T-helper 1 cell treated with Interleukin-12 subunit alpha and Interleukin-12 subunit beta and Interleukin-4 antibody, amounts not matched to agents 30 μg/mL and 1 μg/mL, for 36 hours (primary cell): ENCODE results near the gene RAB3GAP1.

ENCODE experiments used
- H3K27ac Mint-ChIP-seq: one replicate; pipeline ENCODE4 v1.8.0; 2021; ENCODE audit warnings: mild to moderate bottlenecking, mixed read lengths
- H3K27me3 Mint-ChIP-seq: one replicate; pipeline ENCODE4 v1.8.0; 2021; ENCODE audit warnings: low read depth, mixed read lengths
- H3K36me3 Mint-ChIP-seq: one replicate; pipeline ENCODE4 v1.8.0; 2021; ENCODE audit warnings: low read depth, mixed read lengths
- H3K4me1 Mint-ChIP-seq: one replicate; pipeline ENCODE4 v1.8.0; 2021; ENCODE audit warnings: low read depth, mixed read lengths
- H3K4me3 Mint-ChIP-seq: one replicate; pipeline ENCODE4 v1.8.0; 2021; ENCODE audit warnings: mild to moderate bottlenecking, moderate library complexity, mixed read lengths
- H3K9me3 Mint-ChIP-seq: one replicate; pipeline ENCODE4 v1.8.0; 2021; ENCODE audit warnings: mixed read lengths

Gene RAB3GAP1

GRCh38 chr2:135154962-135155361 is 102.9 kb downstream of the RAB3GAP1 start:
- no peaks in the 10 kb centered on the region for H3K27me3 Mint-ChIP-seq
- no peak overlapping the region for H3K27ac Mint-ChIP-seq
- H3K4me3 Mint-ChIP-seq, result no peak overlapping the region
- H3K4me1 Mint-ChIP-seq, result peaks cover 18% of the 10 kb centered on the region
- H3K36me3 Mint-ChIP-seq, result peaks cover 68% of the 10 kb centered on the region
- no peaks in the 10 kb centered on the region for H3K9me3 Mint-ChIP-seq

GRCh38 chr2:135157856-135158255 is 105.8 kb downstream of the RAB3GAP1 start:
- no peaks in the 10 kb centered on the region for H3K9me3 Mint-ChIP-seq
- no peak overlapping the region for H3K27ac Mint-ChIP-seq
- peaks cover 16% of the 10 kb centered on the region for H3K4me1 Mint-ChIP-seq
- H3K27me3 Mint-ChIP-seq, result no peaks in the 10 kb centered on the region
- H3K36me3 Mint-ChIP-seq, result peaks cover 55% of the 10 kb centered on the region
- H3K4me3 Mint-ChIP-seq, result no peak overlapping the region

GRCh38 chr2:135159191-135159590 is 107.1 kb downstream of the RAB3GAP1 start:
- no peak overlapping the region for H3K27ac Mint-ChIP-seq
- no peaks in the 10 kb centered on the region for H3K9me3 Mint-ChIP-seq
- no peak overlapping the region for H3K4me3 Mint-ChIP-seq
- H3K4me1 Mint-ChIP-seq, result peaks cover 18% of the 10 kb centered on the region
- peaks cover 53% of the 10 kb centered on the region for H3K36me3 Mint-ChIP-seq
- no peaks in the 10 kb centered on the region for H3K27me3 Mint-ChIP-seq

GRCh38 chr2:135162377-135162776 is 110.3 kb downstream of the RAB3GAP1 start:
- no peak overlapping the region for H3K4me3 Mint-ChIP-seq
- peaks cover 7% of the 10 kb centered on the region for H3K4me1 Mint-ChIP-seq
- H3K27me3 Mint-ChIP-seq, result no peaks in the 10 kb centered on the region
- H3K36me3 Mint-ChIP-seq, result peaks cover 40% of the 10 kb centered on the region
- H3K27ac Mint-ChIP-seq, result no peak overlapping the region
- H3K9me3 Mint-ChIP-seq, result no peaks in the 10 kb centered on the region

- H3K27ac Mint-ChIP-seq, result no peak overlapping the region
- H3K9me3 Mint-ChIP-seq, result no peaks in the 10 kb centered on the region
- H3K4me1 Mint-ChIP-seq, result peaks cover 7% of the 10 kb centered on the region
- peaks cover 39% of the 10 kb centered on the region for H3K36me3 Mint-ChIP-seq
- no peak overlapping the region for H3K4me3 Mint-ChIP-seq
- H3K27me3 Mint-ChIP-seq, result no peaks in the 10 kb centered on the region
Observed at GRCh38 chr2:135162786-135163185, 110.7 kb downstream of the RAB3GAP1 start.

GRCh38 chr2:135163306-135163705 is 111.2 kb downstream of the RAB3GAP1 start:
- Mint-ChIP-seq H3K9me3 (no peaks in the 10 kb centered on the region), H3K4me1 (peaks cover 7% of the 10 kb centered on the region), H3K27ac (no peak overlapping the region), H3K27me3 (no peaks in the 10 kb centered on the region), H3K4me3 (no peak overlapping the region), H3K36me3 (peaks cover 34% of the 10 kb centered on the region)

- Mint-ChIP-seq H3K9me3 (no peaks in the 10 kb centered on the region), H3K4me3 (no peak overlapping the region), H3K4me1 (peaks cover 7% of the 10 kb centered on the region), H3K27ac (no peak overlapping the region), H3K27me3 (no peaks in the 10 kb centered on the region), H3K36me3 (peaks cover 33% of the 10 kb centered on the region)
Observed at GRCh38 chr2:135163901-135164300, 111.8 kb downstream of the RAB3GAP1 start.

GRCh38 chr2:135164431-135164830 is 112.3 kb downstream of the RAB3GAP1 start:
- peaks cover 9% of the 10 kb centered on the region for H3K4me1 Mint-ChIP-seq
- no peak overlapping the region for H3K4me3 Mint-ChIP-seq
- no peak overlapping the region for H3K27ac Mint-ChIP-seq
- H3K9me3 Mint-ChIP-seq, result no peaks in the 10 kb centered on the region
- peaks cover 31% of the 10 kb centered on the region for H3K36me3 Mint-ChIP-seq
- H3K27me3 Mint-ChIP-seq, result no peaks in the 10 kb centered on the region

- Mint-ChIP-seq H3K27ac (no peak overlapping the region), H3K36me3 (peaks cover 44% of the 10 kb centered on the region), H3K9me3 (no peaks in the 10 kb centered on the region), H3K27me3 (no peaks in the 10 kb centered on the region), H3K4me3 (no peak overlapping the region), H3K4me1 (peaks cover 17% of the 10 kb centered on the region)
Observed at GRCh38 chr2:135167273-135167672, 115.2 kb downstream of the RAB3GAP1 start.

GRCh38 chr2:135168204-135168856 is 116.2 kb downstream of the RAB3GAP1 start:
- Mint-ChIP-seq H3K27me3 (no peaks in the 10 kb centered on the region), H3K9me3 (no peaks in the 10 kb centered on the region), H3K27ac (no peak overlapping the region), H3K4me1 (peaks cover 11% of the 10 kb centered on the region), H3K4me3 (no peak overlapping the region), H3K36me3 (peaks cover 42% of the 10 kb centered on the region)

GRCh38 chr2:135169900-135170753 is 118.0 kb downstream of the RAB3GAP1 start:
- H3K4me1 Mint-ChIP-seq, result peaks cover 10% of the 10 kb centered on the region
- H3K27me3 Mint-ChIP-seq, result no peaks in the 10 kb centered on the region
- peak overlapping the region; percentile 39 for H3K4me3 Mint-ChIP-seq
- peaks cover 40% of the 10 kb centered on the region for H3K36me3 Mint-ChIP-seq
- H3K27ac Mint-ChIP-seq, result peak overlapping the region; percentile 29
- H3K9me3 Mint-ChIP-seq, result no peaks in the 10 kb centered on the region

- H3K36me3 Mint-ChIP-seq, result peaks cover 50% of the 10 kb centered on the region
Observed at GRCh38 chr2:135174049-135174809, 122.1 kb downstream of the RAB3GAP1 start.

GRCh38 chr2:135174810-135175093 is 122.7 kb downstream of the RAB3GAP1 start:
- H3K27ac Mint-ChIP-seq, result no peak overlapping the region
- peaks cover 47% of the 10 kb centered on the region for H3K36me3 Mint-ChIP-seq
- H3K9me3 Mint-ChIP-seq, result no peaks in the 10 kb centered on the region
- H3K27me3 Mint-ChIP-seq, result no peaks in the 10 kb centered on the region
- H3K4me1 Mint-ChIP-seq, result peaks cover 8% of the 10 kb centered on the region
- H3K4me3 Mint-ChIP-seq, result no peak overlapping the region

More at GRCh38 chr2:135174049-135174809, 122.1 kb downstream of the RAB3GAP1 start:
- Mint-ChIP-seq H3K4me3 (no peak overlapping the region), H3K27ac (no peak overlapping the region), H3K27me3 (no peaks in the 10 kb centered on the region), H3K4me1 (peaks cover 10% of the 10 kb centered on the region), H3K9me3 (no peaks in the 10 kb centered on the region)

GRCh38 chr2:135175177-135175576 is 123.1 kb downstream of the RAB3GAP1 start:
- H3K4me3 Mint-ChIP-seq, result no peak overlapping the region
- no peak overlapping the region for H3K27ac Mint-ChIP-seq
- H3K36me3 Mint-ChIP-seq, result peaks cover 47% of the 10 kb centered on the region
- H3K9me3 Mint-ChIP-seq, result no peaks in the 10 kb centered on the region
- peaks cover 8% of the 10 kb centered on the region for H3K4me1 Mint-ChIP-seq
- H3K27me3 Mint-ChIP-seq, result no peaks in the 10 kb centered on the region

- H3K9me3 Mint-ChIP-seq, result no peaks in the 10 kb centered on the region
- no peaks in the 10 kb centered on the region for H3K4me1 Mint-ChIP-seq
- H3K36me3 Mint-ChIP-seq, result peaks cover 22% of the 10 kb centered on the region
- no peak overlapping the region for H3K4me3 Mint-ChIP-seq
- H3K27me3 Mint-ChIP-seq, result no peaks in the 10 kb centered on the region
- no peak overlapping the region for H3K27ac Mint-ChIP-seq
Observed at GRCh38 chr2:135179689-135180088, 127.6 kb downstream of the RAB3GAP1 start.
